Adrenal gland (tissue), 12 donors: ENCODE data around the gene HMGN4. TPM values are rescaled to one million over a fixed set of nuclear protein-coding genes. Genes with fewer than 3 reads are reported as not detected.
A peak's percentile ranks its signal among the peaks of the same experiment; 100 is the strongest.
"Not testable (repeated sequence)": the region's sequence is repeated elsewhere in the genome, so short reads cannot be mapped to it uniquely, and the experiment has no call there.

ENCODE experiments used
- DNase-seq, 7 donors: peaks; one replicate each; pipeline ENCODE4 v3.0.0-alpha.2; 2019 to 2020
- H3K27ac ChIP-seq, 5 donors: fragments of 200-600 bp; sonication (generic) in 4 of 5; 1 replicate in 3 of 5; 2 replicates in 2 of 5; pipeline versions ENCODE4 v1.5.1 to v1.8.0; 2016 to 2020; ENCODE audit warnings: mild to moderate bottlenecking in 1 of 5
- H3K27me3 ChIP-seq: fragments of 200-600 bp; 2 replicates; pipeline ENCODE4 v1.8.0; 2021
- H3K36me3 ChIP-seq, 2 donors: fragments of 200-600 bp; replicated peaks in 1 of 2; 1 replicate in 1 of 2; 2 replicates in 1 of 2; pipeline versions ENCODE4 v1.5.1 to v1.8.0; 2018 to 2022
- H3K4me1 ChIP-seq, 2 donors: fragments of 200-600 bp; replicated peaks in 1 of 2; 1 replicate in 1 of 2; 2 replicates in 1 of 2; pipeline versions ENCODE4 v1.5.1 to v1.8.0; 2018 to 2021
- H3K4me3 ChIP-seq, 4 donors: fragments of 200-600 bp; sonication (generic) in 3 of 4; one replicate each; pipeline ENCODE4 v1.5.1; 2016 to 2018
- H3K9me3 ChIP-seq, 3 donors: fragments of 200-600 bp; sonication (generic) in 1 of 3; replicated peaks in 1 of 3; 1 replicate in 2 of 3; 2 replicates in 1 of 3; pipeline versions ENCODE4 v1.5.1 to v1.8.0; 2016 to 2021
- POLR2A ChIP-seq, 2 donors: fragments of 450-650 bp; IDR thresholded peaks; one replicate each; pipeline ENCODE4 v1.6.1; 2017; ENCODE audit warnings: antibody characterized with exemption in 2 of 2, mild to moderate bottlenecking in 2 of 2, moderate library complexity in 1 of 2
- WGBS, 4 donors: extraction: QIAGEN DNeasy Blood & Tissue Kit in 2 of 4; methylation state at CpG; one replicate each; pipeline versions ENCODE4 v1.1.5 to v1.1.7; 2013 to 2017; 5-methylcytosine and 5-hydroxymethylcytosine counted together
- intact Hi-C, 2 donors: fragments of 100-400 bp; cut with DNase I; formaldehyde crosslinking; loops; one replicate each; pipeline versions ENCODE4 v1.14.1 to v1.15.0; 2022 to 2023
- polyA plus RNA-seq, 3 donors: library from polyadenylated mRNA; stranded (reverse); fragments of 200-250 nt in 2 of 3; fragments of 350-450 nt in 1 of 3; fragmentation: Illumina TruSeq in 1 of 3; extraction: RNeasy Lipid Tissue Mini Kit (QIAGEN cat#74804) in 1 of 3; gene quantifications; one replicate each; pipeline ENCODE4 v1.2.3, GENCODE V29; 2013 to 2014
- total RNA-seq, 9 donors: library from RNA; depleted of rRNA in 4 of 9; stranded (reverse); fragments of >200 nt in 4 of 9; fragments of 120-200 nt in 1 of 9; fragmentation: NEBNext Ultra II Directional in 1 of 9; extraction: Animal tissue kit (Norgen Biotek cat#: 25700) in 1 of 9; gene quantifications; one replicate each; pipeline versions ENCODE4 v1.1.0 to v1.2.4, GENCODE V29; 2013 to 2023
- TF ChIP-seq, protein P1 (sequence below), 6 experiments: fragments of 450-650 bp in 4 of 6; fragments of 200-600 bp in 2 of 6; sonication (generic) in 1 of 6; IDR thresholded peaks; 1 replicate in 5 of 6; 2 replicates in 1 of 6; pipeline versions ENCODE4 v1.5.1 to v1.8.0; 2016 to 2021; ENCODE audit warnings: antibody characterized with exemption in 6 of 6, mild to moderate bottlenecking in 2 of 6, moderate library complexity in 1 of 6
- donor health status: healthy with polysubstance abuse.
- donor health status: Bipolar disorder and iron deficiency.
- donor health status: DM: yes; HTN: yes; CAD: no.
- donor health status: DM: no; HTN: no; CAD: no.
- donor health status: DM: no; HTN: no; CAD: no.
- donor health status: DM: yes; HTN: yes; CAD: no.

Gene HMGN4
- total and polyA plus RNA-seq, 12 donors, result 13.9 to 68.9 (median 46.2) TPM

DNA sequence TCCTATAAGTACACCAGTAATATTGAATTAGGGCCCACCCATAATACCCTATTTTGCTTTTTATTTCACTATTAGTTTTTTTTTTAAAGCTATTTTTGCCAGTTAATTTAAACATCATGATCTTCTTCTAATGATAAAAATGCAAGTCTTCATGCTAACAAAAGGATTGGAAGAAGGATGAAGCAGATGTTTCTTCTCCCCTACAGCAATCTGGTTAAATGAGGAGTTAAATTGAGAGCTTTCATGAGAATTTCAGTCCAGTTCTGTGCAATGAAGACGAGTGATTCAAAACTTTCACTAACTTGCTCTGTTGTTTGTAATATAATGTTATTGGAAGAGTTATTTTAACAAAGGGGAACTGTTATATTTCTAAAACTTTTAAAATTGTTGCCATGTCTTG, 3.4 kb downstream of the HMGN4 start:
- Histone ChIP-seq H3K27me3 (no peaks in the 10 kb centered on the region), H3K4me1 (peaks cover 0 to 18% of the 10 kb centered on the region in 2 donors), H3K4me3 (no peak overlapping the region), H3K36me3 (peaks cover 0 to 17% of the 10 kb centered on the region in 2 donors), H3K27ac (no peak overlapping the region), H3K9me3 (no peaks in the 10 kb centered on the region)
- TF ChIP-seq, protein P1, sequence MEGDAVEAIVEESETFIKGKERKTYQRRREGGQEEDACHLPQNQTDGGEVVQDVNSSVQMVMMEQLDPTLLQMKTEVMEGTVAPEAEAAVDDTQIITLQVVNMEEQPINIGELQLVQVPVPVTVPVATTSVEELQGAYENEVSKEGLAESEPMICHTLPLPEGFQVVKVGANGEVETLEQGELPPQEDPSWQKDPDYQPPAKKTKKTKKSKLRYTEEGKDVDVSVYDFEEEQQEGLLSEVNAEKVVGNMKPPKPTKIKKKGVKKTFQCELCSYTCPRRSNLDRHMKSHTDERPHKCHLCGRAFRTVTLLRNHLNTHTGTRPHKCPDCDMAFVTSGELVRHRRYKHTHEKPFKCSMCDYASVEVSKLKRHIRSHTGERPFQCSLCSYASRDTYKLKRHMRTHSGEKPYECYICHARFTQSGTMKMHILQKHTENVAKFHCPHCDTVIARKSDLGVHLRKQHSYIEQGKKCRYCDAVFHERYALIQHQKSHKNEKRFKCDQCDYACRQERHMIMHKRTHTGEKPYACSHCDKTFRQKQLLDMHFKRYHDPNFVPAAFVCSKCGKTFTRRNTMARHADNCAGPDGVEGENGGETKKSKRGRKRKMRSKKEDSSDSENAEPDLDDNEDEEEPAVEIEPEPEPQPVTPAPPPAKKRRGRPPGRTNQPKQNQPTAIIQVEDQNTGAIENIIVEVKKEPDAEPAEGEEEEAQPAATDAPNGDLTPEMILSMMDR (IDR thresholded peaks at IDR 0.05), result no peak
- no peak for TF ChIP-seq POLR2A (IDR thresholded peaks at IDR 0.05)
- intact Hi-C loops, result no loop called here
- 64 to 74% (median 72%) methylated on average over 1 of the region's 1 CpG for WGBS, 4 donors
- no peak for DNase-seq

GRCh38 chr6:26543953-26544352, 5.8 kb downstream of the HMGN4 start:
- intact Hi-C loops, result no loop called here
- H3K4me3 ChIP-seq, result no peak overlapping the region
- H3K27me3 ChIP-seq, result no peaks in the 10 kb centered on the region
- H3K36me3 ChIP-seq, result peaks cover 0 to 17% of the 10 kb centered on the region in 2 donors
- TF ChIP-seq POLR2A (IDR thresholded peaks at IDR 0.05), result no peak
- TF ChIP-seq, protein P1 (IDR thresholded peaks at IDR 0.05), result peak in 4 of 6 experiments; percentile 23 to 39 (median 32)
- H3K27ac ChIP-seq, result no peak overlapping the region
- peaks cover 0 to 10% of the 10 kb centered on the region in 2 donors for H3K4me1 ChIP-seq
- no peaks in the 10 kb centered on the region for H3K9me3 ChIP-seq
- no peak for DNase-seq

GRCh38 chr6:26544473-26544872, 6.3 kb downstream of the HMGN4 start:
- H3K36me3 ChIP-seq, result peaks cover 0 to 17% of the 10 kb centered on the region in 2 donors
- H3K4me3 ChIP-seq, result no peak overlapping the region
- H3K9me3 ChIP-seq, result no peaks in the 10 kb centered on the region
- no peak overlapping the region for H3K27ac ChIP-seq
- H3K4me1 ChIP-seq, result peaks cover 0 to 6% of the 10 kb centered on the region in 2 donors
- no peak for DNase-seq
- TF ChIP-seq POLR2A (IDR thresholded peaks at IDR 0.05), result no peak
- TF ChIP-seq, protein P1 (IDR thresholded peaks at IDR 0.05), result no peak
- intact Hi-C loops, result no loop called here
- H3K27me3 ChIP-seq, result no peaks in the 10 kb centered on the region

- TF ChIP-seq POLR2A (IDR thresholded peaks at IDR 0.05), result no peak
- TF ChIP-seq, protein P1 (IDR thresholded peaks at IDR 0.05), result no peak
- Histone ChIP-seq H3K9me3 (no peaks in the 10 kb centered on the region), H3K4me1 (no peaks in the 10 kb centered on the region), H3K36me3 (peaks cover 0 to 17% of the 10 kb centered on the region in 2 donors), H3K27ac (no peak overlapping the region), H3K4me3 (no peak overlapping the region), H3K27me3 (no peaks in the 10 kb centered on the region)
- no peak for DNase-seq
- intact Hi-C loops, result no loop called here
- 82 to 84% (median 84%) methylated on average over 6 of the region's 6 CpGs for WGBS, 4 donors
Measured at GRCh38 chr6:26545627-26546026, 7.5 kb downstream of the HMGN4 start.

- H3K27me3 ChIP-seq, H3K9me3 ChIP-seq, H3K27ac ChIP-seq, DNase-seq, H3K4me1 ChIP-seq, intact Hi-C loops, H3K4me3 ChIP-seq: not testable (repeated sequence)
- peaks cover 0 to 17% of the 10 kb centered on the region in 2 donors for H3K36me3 ChIP-seq
- 92 to 96% (median 95%) methylated on average over 18 of the region's 18 CpGs for WGBS, 4 donors
Measured at GRCh38 chr6:26547363-26547762, 9.2 kb downstream of the HMGN4 start.
